ENCODE data around the gene NR1I3. TPM values are rescaled to one million over a fixed set of nuclear protein-coding genes. Genes with fewer than 3 reads are reported as not detected.
A peak's percentile ranks its signal among the peaks of the same experiment; 100 is the strongest.

Gene NR1I3
- total RNA-seq, 2 donors from 2014 or later: not detected

DNA sequence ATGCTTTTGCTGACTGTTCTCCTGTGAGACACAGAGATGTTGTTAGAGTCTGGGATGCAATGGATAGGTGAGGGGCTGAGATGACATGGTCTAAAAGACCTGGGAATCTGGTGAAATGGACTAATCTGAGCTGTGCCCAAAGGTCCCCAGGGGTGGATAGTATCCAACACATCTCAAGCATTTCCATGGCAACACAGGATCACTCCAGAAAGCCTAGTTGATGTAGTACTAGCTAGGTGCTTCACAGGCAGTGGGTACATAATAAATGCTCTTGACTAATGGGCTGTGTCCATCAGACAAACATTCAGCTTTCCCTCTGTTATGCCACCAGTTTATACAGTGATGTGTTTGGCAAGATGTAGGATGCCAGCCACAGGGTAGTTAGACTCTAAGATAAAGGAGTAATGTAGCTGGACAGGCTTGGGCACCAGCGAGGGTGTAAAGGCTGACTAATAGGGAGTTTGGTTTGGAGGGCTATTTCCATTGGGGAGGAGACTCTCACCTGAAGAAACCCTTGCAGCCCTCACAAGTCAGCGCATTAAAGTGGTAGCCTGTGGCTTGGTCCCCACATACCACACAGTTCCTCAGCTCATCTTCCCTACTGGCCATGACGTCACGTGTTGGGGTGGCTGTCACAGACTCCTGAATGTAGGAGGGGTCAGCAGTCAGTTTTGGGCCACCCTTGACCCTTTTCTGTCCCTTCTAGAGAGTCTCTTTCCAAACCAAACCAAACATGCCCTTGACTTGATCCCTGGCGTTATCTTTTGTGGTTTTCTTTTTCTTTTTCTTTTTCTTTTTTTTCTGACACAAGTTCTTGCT, 1.8 kb downstream of the NR1I3 start:
- Histone ChIP-seq H3K4me3 (no peak overlapping the region), H3K27ac (no peak overlapping the region), H3K9me3 (no peaks in the 10 kb centered on the region), H3K27me3 (no peaks in the 10 kb centered on the region), H3K4me1 (no peaks in the 10 kb centered on the region), H3K36me3 (replicated peaks in 1 of 2; ENCODE audit: insufficient read depth in 1 of 2, low read depth in 2 of 2) (no peaks in the 10 kb centered on the region)
- TF ChIP-seq, protein P1, sequence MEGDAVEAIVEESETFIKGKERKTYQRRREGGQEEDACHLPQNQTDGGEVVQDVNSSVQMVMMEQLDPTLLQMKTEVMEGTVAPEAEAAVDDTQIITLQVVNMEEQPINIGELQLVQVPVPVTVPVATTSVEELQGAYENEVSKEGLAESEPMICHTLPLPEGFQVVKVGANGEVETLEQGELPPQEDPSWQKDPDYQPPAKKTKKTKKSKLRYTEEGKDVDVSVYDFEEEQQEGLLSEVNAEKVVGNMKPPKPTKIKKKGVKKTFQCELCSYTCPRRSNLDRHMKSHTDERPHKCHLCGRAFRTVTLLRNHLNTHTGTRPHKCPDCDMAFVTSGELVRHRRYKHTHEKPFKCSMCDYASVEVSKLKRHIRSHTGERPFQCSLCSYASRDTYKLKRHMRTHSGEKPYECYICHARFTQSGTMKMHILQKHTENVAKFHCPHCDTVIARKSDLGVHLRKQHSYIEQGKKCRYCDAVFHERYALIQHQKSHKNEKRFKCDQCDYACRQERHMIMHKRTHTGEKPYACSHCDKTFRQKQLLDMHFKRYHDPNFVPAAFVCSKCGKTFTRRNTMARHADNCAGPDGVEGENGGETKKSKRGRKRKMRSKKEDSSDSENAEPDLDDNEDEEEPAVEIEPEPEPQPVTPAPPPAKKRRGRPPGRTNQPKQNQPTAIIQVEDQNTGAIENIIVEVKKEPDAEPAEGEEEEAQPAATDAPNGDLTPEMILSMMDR (IDR thresholded peaks at IDR 0.05): no peak
- DNase-seq (no peak), ATAC-seq (no peak)
- intact Hi-C loops (cut with DNase I): loop anchor here (10.0 kb wide), 1 partner anchor 49 kb away; no protein-coding TSS in a partner anchor
- WGBS, 2 donors: 60 to 66% methylated on average over 5 of the region's 5 CpGs

DNA sequence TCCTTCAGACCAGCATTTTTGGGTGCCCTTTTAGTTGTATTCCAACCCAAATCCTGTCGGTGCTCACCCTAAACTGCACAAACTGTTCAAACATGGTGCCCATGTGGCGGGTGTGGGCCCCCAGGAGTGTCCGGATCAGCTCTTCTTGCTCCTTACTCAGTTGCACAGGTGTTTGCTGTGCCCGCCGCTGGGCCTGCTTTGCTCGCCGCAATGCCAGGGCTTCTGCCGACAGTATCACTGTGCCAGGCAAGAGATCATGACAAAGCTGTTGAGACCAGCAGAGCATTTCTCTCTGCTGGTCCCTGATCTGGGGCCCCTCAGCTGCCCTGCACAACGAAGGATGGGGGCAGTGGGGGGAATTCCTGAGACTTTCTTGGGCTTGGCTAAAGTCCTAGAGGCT, 4.9 kb downstream of the NR1I3 start:
- ATAC-seq: no peak
- H3K4me3 ChIP-seq: no peak overlapping the region
- no peak overlapping the region for H3K27ac ChIP-seq
- H3K4me1 ChIP-seq: no peaks in the 10 kb centered on the region
- no peaks in the 10 kb centered on the region for H3K27me3 ChIP-seq
- TF ChIP-seq, protein P1 (IDR thresholded peaks at IDR 0.05): no peak
- no peak for DNase-seq
- intact Hi-C loops (cut with DNase I): loop anchor here (10.0 kb wide), 1 partner anchor 52 kb away; no protein-coding TSS in a partner anchor
- no peaks in the 10 kb centered on the region for H3K9me3 ChIP-seq
- WGBS, 2 donors: 75 to 86% methylated on average over 1 to 9 of the region's 9 CpGs
- H3K36me3 ChIP-seq (replicated peaks in 1 of 2; ENCODE audit: insufficient read depth in 1 of 2, low read depth in 2 of 2): no peaks in the 10 kb centered on the region

DNA sequence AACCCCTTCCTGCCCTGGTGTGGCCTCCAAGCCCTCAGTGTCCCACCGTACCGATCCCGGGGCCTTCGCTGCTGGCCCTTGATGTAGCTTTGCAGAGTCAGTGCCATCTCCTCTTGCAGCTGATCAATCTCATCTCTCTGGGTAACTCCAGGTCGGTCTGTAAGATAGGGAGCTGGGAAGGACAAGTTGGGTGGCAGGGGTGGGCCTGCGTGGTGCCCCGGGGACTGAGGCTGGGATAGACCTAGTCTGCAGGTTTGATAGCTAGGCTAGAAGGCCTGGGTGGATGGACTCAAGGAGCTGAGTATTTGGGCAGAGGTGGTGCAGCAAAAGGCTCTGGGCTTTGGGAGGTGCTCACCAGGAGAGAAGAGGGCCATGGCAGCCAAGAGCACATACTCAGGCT, 7.2 kb downstream of the NR1I3 start:
- intact Hi-C loops (cut with DNase I): loop anchor here (10.0 kb wide), 1 partner anchor 54 kb away; no protein-coding TSS in a partner anchor
- WGBS, 2 donors: 93 to 94% methylated on average over 4 to 7 of the region's 7 CpGs
- no peak overlapping the region for H3K27ac ChIP-seq
- no peaks in the 10 kb centered on the region for H3K9me3 ChIP-seq
- peaks cover 17% of the 10 kb centered on the region for H3K4me1 ChIP-seq
- H3K36me3 ChIP-seq (replicated peaks in 1 of 2; ENCODE audit: insufficient read depth in 1 of 2, low read depth in 2 of 2): no peaks in the 10 kb centered on the region
- ATAC-seq (no peak), DNase-seq (no peak)
- H3K4me3 ChIP-seq: no peak overlapping the region
- TF ChIP-seq POLR2A (IDR thresholded peaks at IDR 0.05): no peak
- TF ChIP-seq, protein P1 (IDR thresholded peaks at IDR 0.05): no peak
- no peaks in the 10 kb centered on the region for H3K27me3 ChIP-seq

DNA sequence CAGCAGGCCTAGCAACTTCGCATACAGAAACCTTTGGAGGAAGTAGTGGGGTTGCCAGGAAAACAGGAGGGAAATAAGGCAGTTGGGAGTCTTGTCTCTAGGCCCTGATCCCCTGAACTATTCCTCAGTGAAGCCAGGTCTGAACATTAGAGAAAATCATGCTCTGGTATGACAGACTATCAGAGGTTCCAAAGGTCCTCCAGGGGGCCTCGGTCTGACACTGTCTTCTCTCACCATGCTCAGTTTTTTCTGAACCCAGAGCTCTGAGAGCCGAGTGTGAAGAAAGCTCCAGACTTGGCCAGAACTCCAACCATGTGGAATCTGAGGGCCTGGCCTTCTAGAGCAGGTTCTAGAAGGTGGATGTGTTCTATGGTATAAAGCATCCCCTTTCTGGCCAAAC, 8.1 kb downstream of the NR1I3 start:
- no peaks in the 10 kb centered on the region for H3K36me3 ChIP-seq (replicated peaks in 1 of 2; ENCODE audit: insufficient read depth in 1 of 2, low read depth in 2 of 2)
- intact Hi-C loops (cut with DNase I): loop anchor here (10.0 kb wide), 1 partner anchor 55 kb away; no protein-coding TSS in a partner anchor
- DNase-seq (no peak), ATAC-seq (no peak)
- no peak for TF ChIP-seq POLR2A (IDR thresholded peaks at IDR 0.05)
- TF ChIP-seq, protein P1 (IDR thresholded peaks at IDR 0.05): no peak
- no peaks in the 10 kb centered on the region for H3K27me3 ChIP-seq
- H3K9me3 ChIP-seq: no peaks in the 10 kb centered on the region
- H3K27ac ChIP-seq: no peak overlapping the region
- 60 to 79% methylated on average over 2 to 3 of the region's 3 CpGs for WGBS, 2 donors
- H3K4me1 ChIP-seq: peaks cover 24% of the 10 kb centered on the region
- no peak overlapping the region for H3K4me3 ChIP-seq

DNA sequence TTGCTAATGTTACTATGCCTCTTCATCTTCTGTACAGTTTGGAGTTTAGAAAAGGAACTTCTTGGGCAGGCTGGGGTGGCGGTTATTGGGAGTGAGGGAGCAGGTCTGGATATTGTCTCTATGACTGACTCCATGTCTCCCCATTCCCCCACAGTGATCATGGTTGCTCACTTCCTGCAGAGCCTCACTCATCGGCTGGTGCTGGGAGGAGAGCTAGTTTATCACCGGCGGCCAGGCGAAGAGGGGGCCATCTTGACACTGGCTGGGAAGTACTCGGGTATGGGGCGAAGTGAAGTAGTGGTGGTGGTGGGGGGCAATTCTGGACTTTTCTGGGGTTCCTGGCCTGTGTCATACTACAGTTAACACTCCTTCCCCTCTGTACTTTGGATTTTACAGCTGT, 10.0 kb downstream of the NR1I3 start:
- no peaks in the 10 kb centered on the region for H3K36me3 ChIP-seq (replicated peaks in 1 of 2; ENCODE audit: insufficient read depth in 1 of 2, low read depth in 2 of 2)
- no peaks in the 10 kb centered on the region for H3K27me3 ChIP-seq
- peaks cover 32% of the 10 kb centered on the region for H3K4me1 ChIP-seq
- H3K27ac ChIP-seq: peak overlapping the region in 1 of 4 donors; percentile 46
- intact Hi-C loops (cut with DNase I): no loop called here
- DNase-seq (no peak), ATAC-seq (no peak)
- H3K9me3 ChIP-seq: no peaks in the 10 kb centered on the region
- no peak for TF ChIP-seq POLR2A (IDR thresholded peaks at IDR 0.05)
- TF ChIP-seq, protein P1 (IDR thresholded peaks at IDR 0.05): no peak
- 86 to 98% methylated on average over 5 to 7 of the region's 7 CpGs for WGBS, 2 donors
- no peak overlapping the region for H3K4me3 ChIP-seq
